22Rv1 (cell line): ENCODE results near the gene EGF.

Source experiments
- H3K27ac ChIP-seq: fragments of 450-650 bp; 2 replicates; pipeline ENCODE4 v1.5.1; 2017
- CTCF ChIP-seq: fragments of 450-650 bp; IDR thresholded peaks from 2 replicates; pipeline ENCODE4 v1.5.1; 2017; ENCODE audit warnings: mild to moderate bottlenecking
- ZFX ChIP-seq: fragments of 450-650 bp; IDR thresholded peaks from 2 replicates; pipeline ENCODE4 v1.6.1; 2017; ENCODE audit warnings: antibody characterized with exemption, borderline replicate concordance

The EGF gene

GRCh38 chr4:110020139-110020538, 107.5 kb downstream of the EGF start:
- TF ChIP-seq ZFX (no peak), CTCF (no peak)
- no peak overlapping the region for H3K27ac ChIP-seq

GRCh38 chr4:110020646-110021443, 108.2 kb downstream of the EGF start:
- H3K27ac ChIP-seq, result no peak overlapping the region

GRCh38 chr4:110022457-110022856, 109.8 kb downstream of the EGF start:
- H3K27ac ChIP-seq, result no peak overlapping the region
- no peak for TF ChIP-seq ZFX
- TF ChIP-seq CTCF, result no peak

More at GRCh38 chr4:110020646-110021443, 108.2 kb downstream of the EGF start:
- TF ChIP-seq CTCF, result no peak
- no peak for TF ChIP-seq ZFX

GRCh38 chr4:110025056-110025455, 112.4 kb downstream of the EGF start:
- no peak overlapping the region for H3K27ac ChIP-seq
- no peak for TF ChIP-seq CTCF
- TF ChIP-seq ZFX, result no peak

- TF ChIP-seq CTCF, result no peak
- TF ChIP-seq ZFX, result no peak
- H3K27ac ChIP-seq, result no peak overlapping the region
Observed at GRCh38 chr4:110025718-110026117, 113.0 kb downstream of the EGF start.

GRCh38 chr4:110032603-110033002, 119.9 kb downstream of the EGF start:
- H3K27ac ChIP-seq, result no peak overlapping the region
- TF ChIP-seq CTCF (no peak), ZFX (no peak)

GRCh38 chr4:110033355-110034025, 120.8 kb downstream of the EGF start:
- TF ChIP-seq ZFX (no peak), CTCF (no peak)
- H3K27ac ChIP-seq, result no peak overlapping the region
